H1 (cell line): ENCODE data around the gene THOP1. TPM values are rescaled to one million over a fixed set of nuclear protein-coding genes. Genes with fewer than 3 reads are reported as not detected.

Experiments
- CTCF ChIA-PET: fragments of 300-600 bp; sonication (Branson Sonifier 250); formaldehyde crosslinking; loops from one replicate; lab custom pipeline; 2021; ENCODE audit not compliant: partially characterized antibody; lab: Charles Lee
- POLR2A ChIA-PET: fragments of 300-600 bp; sonication (Branson Sonifier 250); formaldehyde crosslinking; loops from one replicate; lab custom pipeline; 2021; ENCODE audit warnings: inconsistent platforms; ENCODE audit not compliant: partially characterized antibody; lab: Charles Lee
- DNase-seq, 2 experiments: peaks; one replicate each; pipeline versions ENCODE4 v3.0.0 to v3.0.0-alpha.2; 2010 to 2022; ENCODE audit warnings: low spot score in 2 of 2, low read depth in 1 of 2, mixed read lengths in 1 of 2
- FAIRE-seq: peaks from 2 replicates; lab custom pipeline; 2011; peaks lifted over from hg19 to GRCh38; lab: Jason Lieb, UNC
- H2AFZ ChIP-seq: 2 replicates; pipeline ENCODE4 v1.8.1; 2012; ENCODE audit warnings: low read length, inconsistent platforms
- H2AK5ac ChIP-seq: 2 replicates; pipeline ENCODE4 v1.6.1; 2013; ENCODE audit warnings: low read depth, low read length
- H2BK120ac ChIP-seq: replicated peaks from 2 replicates; pipeline ENCODE3; 2013; ENCODE audit warnings: low read depth, low read length, inconsistent platforms
- H2BK12ac ChIP-seq: 2 replicates; pipeline ENCODE4 v1.6.1; 2013; ENCODE audit warnings: low read depth, low read length
- H2BK15ac ChIP-seq: 2 replicates; pipeline ENCODE4 v1.6.1; 2013; ENCODE audit warnings: low read length
- H2BK20ac ChIP-seq: 2 replicates; pipeline ENCODE4 v1.6.1; 2013; ENCODE audit warnings: low read length
- H2BK5ac ChIP-seq: 2 replicates; pipeline ENCODE4 v1.6.1; 2013; ENCODE audit warnings: low read depth, low read length
- H3K14ac ChIP-seq: 2 replicates; pipeline ENCODE4 v1.6.1; 2013; ENCODE audit warnings: inconsistent platforms; ENCODE audit not compliant: insufficient read length
- H3K18ac ChIP-seq: 2 replicates; pipeline ENCODE4 v1.6.1; 2013; ENCODE audit warnings: low read length; ENCODE audit errors: extremely low read depth
- H3K23ac ChIP-seq: 2 replicates; pipeline ENCODE4 v1.6.1; 2013; ENCODE audit warnings: inconsistent platforms; ENCODE audit not compliant: insufficient read length
- H3K23me2 ChIP-seq: 2 replicates; pipeline ENCODE4 v1.6.1; 2013; ENCODE audit warnings: low read depth, low read length
- H3K27ac ChIP-seq: 2 replicates; pipeline ENCODE4 v1.6.1; 2011; ENCODE audit warnings: low read depth, low read length, inconsistent platforms
- H3K27me3 ChIP-seq, 4 experiments: replicated peaks in 1 of 4; 1 replicate in 1 of 4; 2 replicates in 3 of 4; pipeline versions ENCODE4 v1.6.1 to v1.8.1; 2011 to 2013; ENCODE audit warnings: low read length in 3 of 4, mild to moderate bottlenecking in 3 of 4, inconsistent platforms in 2 of 4, mixed read lengths in 2 of 4, moderate library complexity in 1 of 4; ENCODE audit not compliant: control insufficient read depth in 3 of 4, insufficient read depth in 3 of 4; ENCODE audit errors: extremely low read depth in 1 of 4
- H3K36me3 ChIP-seq, 4 experiments: 2 replicates each; pipeline versions ENCODE4 v1.6.1 to v1.8.1; 2011 to 2013; ENCODE audit warnings: mild to moderate bottlenecking in 4 of 4, low read length in 3 of 4, moderate library complexity in 2 of 4, control low read depth in 1 of 4, inconsistent platforms in 1 of 4; ENCODE audit not compliant: insufficient read depth in 4 of 4, control insufficient read depth in 2 of 4
- H3K4ac ChIP-seq: replicated peaks from 2 replicates; pipeline ENCODE3; 2013; ENCODE audit warnings: low read length, low read depth, mixed read lengths, inconsistent platforms; ENCODE audit not compliant: insufficient read length
- H3K4me1 ChIP-seq, 4 experiments: replicated peaks in 1 of 4; 1 replicate in 1 of 4; 2 replicates in 3 of 4; pipeline versions ENCODE4 v1.6.1 to v1.8.1; 2011 to 2013; ENCODE audit warnings: low read length in 3 of 4, inconsistent platforms in 2 of 4, mixed read lengths in 1 of 4; ENCODE audit not compliant: insufficient read depth in 4 of 4, control insufficient read depth in 3 of 4
- H3K4me2 ChIP-seq, 2 experiments: 2 replicates each; pipeline versions ENCODE4 v1.6.1 to v1.8.1; 2011 to 2013; ENCODE audit warnings: low read depth in 2 of 2, low read length in 2 of 2, control low read depth in 1 of 2, inconsistent platforms in 1 of 2, mild to moderate bottlenecking in 1 of 2; ENCODE audit not compliant: insufficient read depth in 1 of 2
- H3K4me3 ChIP-seq, 4 experiments: fragments of 200-600, 300-600 bp in 1 of 4; sonication (generic), shearing (Covaris generic), sonication (Bioruptor Twin) in 1 of 4; 2 replicates each; pipeline versions ENCODE4 v1.5.1 to v1.8.1; 2011 to 2016; ENCODE audit warnings: low read length in 4 of 4, low read depth in 3 of 4, control low read depth in 2 of 4, inconsistent platforms in 2 of 4, mild to moderate bottlenecking in 2 of 4, mixed read lengths in 1 of 4, moderate library complexity in 1 of 4; ENCODE audit not compliant: insufficient read depth in 2 of 4; ENCODE audit errors: extremely low read depth in 1 of 4
- H3K56ac ChIP-seq: replicated peaks from 2 replicates; pipeline ENCODE3; 2013; ENCODE audit warnings: low read depth, mild to moderate bottlenecking, mixed read lengths, low read length, inconsistent platforms; ENCODE audit not compliant: insufficient read length
- H3K79me1 ChIP-seq: 2 replicates; pipeline ENCODE4 v1.6.1; 2013; ENCODE audit warnings: low read depth, low read length, control low read depth
- H3K79me2 ChIP-seq, 2 experiments: 2 replicates each; pipeline versions ENCODE4 v1.6.1 to v1.8.1; 2012 to 2013; ENCODE audit warnings: low read length in 2 of 2, mild to moderate bottlenecking in 2 of 2, inconsistent platforms in 1 of 2; ENCODE audit not compliant: insufficient read depth in 2 of 2, control insufficient read depth in 1 of 2
- H3K9ac ChIP-seq, 4 experiments: replicated peaks in 1 of 4; 1 replicate in 1 of 4; 2 replicates in 3 of 4; pipeline versions ENCODE4 v1.6.1 to v1.8.1; 2011 to 2013; ENCODE audit warnings: low read depth in 3 of 4, low read length in 3 of 4, control low read depth in 2 of 4, mild to moderate bottlenecking in 2 of 4, moderate library complexity in 2 of 4, inconsistent platforms in 1 of 4; ENCODE audit errors: extremely low read depth in 1 of 4
- H3K9me3 ChIP-seq, 2 experiments: 2 replicates each; pipeline versions ENCODE4 v1.6.1 to v1.8.1; 2012 to 2013; ENCODE audit warnings: mild to moderate bottlenecking in 2 of 2, moderate library complexity in 2 of 2, control low read depth in 1 of 2, inconsistent platforms in 1 of 2, low read depth in 1 of 2, low read length in 1 of 2, mixed read lengths in 1 of 2; ENCODE audit not compliant: insufficient read depth in 2 of 2
- H4K20me1 ChIP-seq, 2 experiments: replicated peaks in 1 of 2; 2 replicates each; pipeline versions ENCODE3 to v1.8.1; 2011 to 2013; ENCODE audit warnings: inconsistent platforms in 2 of 2, low read length in 2 of 2, mild to moderate bottlenecking in 1 of 2; ENCODE audit not compliant: insufficient read depth in 2 of 2, control insufficient read depth in 1 of 2
- H4K5ac ChIP-seq: 2 replicates; pipeline ENCODE4 v1.6.1; 2013; ENCODE audit warnings: low read length, low read depth, mixed read lengths, inconsistent platforms; ENCODE audit not compliant: insufficient read length
- H4K8ac ChIP-seq: 2 replicates; pipeline ENCODE4 v1.8.0; 2013; ENCODE audit warnings: mild to moderate bottlenecking, moderate library complexity, low read length, inconsistent platforms; ENCODE audit not compliant: insufficient read depth; ENCODE audit errors: extremely low read depth
- H4K91ac ChIP-seq: replicated peaks from 2 replicates; pipeline ENCODE3; 2013; ENCODE audit warnings: low read length, mixed read lengths, inconsistent platforms; ENCODE audit not compliant: insufficient read length
- TBP ChIP-seq: IDR thresholded peaks from 2 replicates; pipeline ENCODE4 v1.6.1; 2011; ENCODE audit warnings: low read depth, low read length, improper control_type of control experiment
- WGBS, 2 experiments: shearing (Covaris generic) in 1 of 2; methylation state at CpG; one replicate each; pipeline versions ENCODE4 v1.1.6 to v1.1.7; 2013 to 2015; ENCODE audit warnings: low lambda C conversion rate in 2 of 2, mixed read lengths in 2 of 2, inconsistent platforms in 1 of 2, low coverage in 1 of 2, missing lambda C conversion rate in 1 of 2; ENCODE audit not compliant: insufficient replicate concordance in 2 of 2, insufficient coverage in 1 of 2, insufficient read length in 1 of 2; ENCODE audit errors: extremely low coverage in 1 of 2, missing lambda C conversion rate in 1 of 2; 5-methylcytosine and 5-hydroxymethylcytosine counted together
- polyA plus RNA-seq, 7 experiments: library from polyadenylated mRNA; depleted of rRNA in 3 of 7; stranded (reverse) in 5 of 7; unstranded in 2 of 7; fragments of >200 nt in 5 of 7; fragments of 200-250 nt in 2 of 7; gene quantifications; 1 replicate in 5 of 7; 2 replicates in 1 of 7; 4 replicates in 1 of 7; pipeline versions ENCODE4 v1.2.1 to v1.2.3, GENCODE V29; 2011 to 2013; ENCODE audit warnings: missing spikeins in 2 of 7, mixed read lengths in 2 of 7
- total RNA-seq: library from RNA; stranded (reverse); fragmentation: NEBNext Ultra II Directional; extraction: Animal tissue kit (Norgen Biotek cat#: 25700); gene quantifications from 2 replicates; pipeline ENCODE4 v1.2.1, GENCODE V29; 2021

Gene THOP1
- total and polyA plus RNA-seq, 2 of the 8 experiments (the other 6 are each of a cell fraction or from before 2014, with no cell fraction given) = 136 to 159 TPM

GRCh38 chr19:2759965-2760364 lies 25.3 kb upstream of the THOP1 start:
- no peak overlapping the region for H3K27ac ChIP-seq
- ChIA-PET POLR2A (interaction anchor here (0.5 to 1.1 kb wide), 4 partner anchors 10 to 37 kb away, joined by 3 read pairs; no protein-coding TSS in a partner anchor), CTCF (interaction anchor here (1.6 to 3.0 kb wide), 2 partner anchors 10 to 111 kb away, joined by 8 to 11 read pairs; no protein-coding TSS in a partner anchor)
- H3K9me3 ChIP-seq = no peaks in the 10 kb centered on the region
- H3K79me2 ChIP-seq = no peaks in the 10 kb centered on the region
- no peak overlapping the region for H2BK15ac ChIP-seq
- no peaks in the 10 kb centered on the region for H3K23me2 ChIP-seq
- peaks cover 25 to 73% (median 45%) of the 10 kb centered on the region in 4 experiments; a peak in 7 of 8 replicates for H3K36me3 ChIP-seq
- no peak overlapping the region for H3K4me2 ChIP-seq
- H2BK20ac ChIP-seq = no peak overlapping the region
- 92% methylated on average over 7 of the region's 7 CpGs; no CpG with 5 or more reads in 1 of the 2 experiments for WGBS, 2 experiments
- H4K20me1 ChIP-seq = peaks cover 4 to 10% of the 10 kb centered on the region in 2 experiments
- TF ChIP-seq TBP = no peak
- H4K91ac ChIP-seq = no peak overlapping the region
- no peaks in the 10 kb centered on the region for H3K4me1 ChIP-seq
- no peak overlapping the region for H2BK120ac ChIP-seq
- no peak overlapping the region for H4K5ac ChIP-seq
- no peak overlapping the region for H3K4ac ChIP-seq
- no peak overlapping the region for H3K56ac ChIP-seq
- no peak overlapping the region for H2AK5ac ChIP-seq
- no peak overlapping the region for H2BK5ac ChIP-seq
- no peaks in the 10 kb centered on the region for H3K27me3 ChIP-seq
- H3K18ac ChIP-seq = no peak overlapping the region
- H2AFZ ChIP-seq = no peak overlapping the region
- H3K14ac ChIP-seq = no peak overlapping the region
- no peak for FAIRE-seq
- no peak for DNase-seq
- H3K23ac ChIP-seq = no peak overlapping the region
- no peak overlapping the region for H2BK12ac ChIP-seq
- no peaks in the 10 kb centered on the region for H3K79me1 ChIP-seq
- no peak overlapping the region; the same call in 1 of the 2 replicates for H4K8ac ChIP-seq
- H3K9ac ChIP-seq = no peak overlapping the region
- no peak overlapping the region for H3K4me3 ChIP-seq
